ENCODE results near the gene SNRNP70.
"Not testable (repeated sequence)": the region's sequence is repeated elsewhere in the genome, so short reads cannot be mapped to it uniquely, and the experiment has no call there.

- TF ChIP-seq, protein P1, sequence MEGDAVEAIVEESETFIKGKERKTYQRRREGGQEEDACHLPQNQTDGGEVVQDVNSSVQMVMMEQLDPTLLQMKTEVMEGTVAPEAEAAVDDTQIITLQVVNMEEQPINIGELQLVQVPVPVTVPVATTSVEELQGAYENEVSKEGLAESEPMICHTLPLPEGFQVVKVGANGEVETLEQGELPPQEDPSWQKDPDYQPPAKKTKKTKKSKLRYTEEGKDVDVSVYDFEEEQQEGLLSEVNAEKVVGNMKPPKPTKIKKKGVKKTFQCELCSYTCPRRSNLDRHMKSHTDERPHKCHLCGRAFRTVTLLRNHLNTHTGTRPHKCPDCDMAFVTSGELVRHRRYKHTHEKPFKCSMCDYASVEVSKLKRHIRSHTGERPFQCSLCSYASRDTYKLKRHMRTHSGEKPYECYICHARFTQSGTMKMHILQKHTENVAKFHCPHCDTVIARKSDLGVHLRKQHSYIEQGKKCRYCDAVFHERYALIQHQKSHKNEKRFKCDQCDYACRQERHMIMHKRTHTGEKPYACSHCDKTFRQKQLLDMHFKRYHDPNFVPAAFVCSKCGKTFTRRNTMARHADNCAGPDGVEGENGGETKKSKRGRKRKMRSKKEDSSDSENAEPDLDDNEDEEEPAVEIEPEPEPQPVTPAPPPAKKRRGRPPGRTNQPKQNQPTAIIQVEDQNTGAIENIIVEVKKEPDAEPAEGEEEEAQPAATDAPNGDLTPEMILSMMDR (IDR thresholded peaks at IDR 0.05): not testable (repeated sequence)
- not testable (repeated sequence) for TF ChIP-seq POLR2A, EP300 (IDR thresholded peaks at IDR 0.05)
Observed at GRCh38 chr19:49056902-49057596, 28.2 kb upstream of the SNRNP70 start.

Data from ovary (tissue), 3 donors.